ENCODE data around the gene B3GNT3.
A peak's percentile ranks its signal among the peaks of the same experiment; 100 is the strongest.

B3GNT3 gene, protein sequence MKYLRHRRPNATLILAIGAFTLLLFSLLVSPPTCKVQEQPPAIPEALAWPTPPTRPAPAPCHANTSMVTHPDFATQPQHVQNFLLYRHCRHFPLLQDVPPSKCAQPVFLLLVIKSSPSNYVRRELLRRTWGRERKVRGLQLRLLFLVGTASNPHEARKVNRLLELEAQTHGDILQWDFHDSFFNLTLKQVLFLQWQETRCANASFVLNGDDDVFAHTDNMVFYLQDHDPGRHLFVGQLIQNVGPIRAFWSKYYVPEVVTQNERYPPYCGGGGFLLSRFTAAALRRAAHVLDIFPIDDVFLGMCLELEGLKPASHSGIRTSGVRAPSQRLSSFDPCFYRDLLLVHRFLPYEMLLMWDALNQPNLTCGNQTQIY

DNA sequence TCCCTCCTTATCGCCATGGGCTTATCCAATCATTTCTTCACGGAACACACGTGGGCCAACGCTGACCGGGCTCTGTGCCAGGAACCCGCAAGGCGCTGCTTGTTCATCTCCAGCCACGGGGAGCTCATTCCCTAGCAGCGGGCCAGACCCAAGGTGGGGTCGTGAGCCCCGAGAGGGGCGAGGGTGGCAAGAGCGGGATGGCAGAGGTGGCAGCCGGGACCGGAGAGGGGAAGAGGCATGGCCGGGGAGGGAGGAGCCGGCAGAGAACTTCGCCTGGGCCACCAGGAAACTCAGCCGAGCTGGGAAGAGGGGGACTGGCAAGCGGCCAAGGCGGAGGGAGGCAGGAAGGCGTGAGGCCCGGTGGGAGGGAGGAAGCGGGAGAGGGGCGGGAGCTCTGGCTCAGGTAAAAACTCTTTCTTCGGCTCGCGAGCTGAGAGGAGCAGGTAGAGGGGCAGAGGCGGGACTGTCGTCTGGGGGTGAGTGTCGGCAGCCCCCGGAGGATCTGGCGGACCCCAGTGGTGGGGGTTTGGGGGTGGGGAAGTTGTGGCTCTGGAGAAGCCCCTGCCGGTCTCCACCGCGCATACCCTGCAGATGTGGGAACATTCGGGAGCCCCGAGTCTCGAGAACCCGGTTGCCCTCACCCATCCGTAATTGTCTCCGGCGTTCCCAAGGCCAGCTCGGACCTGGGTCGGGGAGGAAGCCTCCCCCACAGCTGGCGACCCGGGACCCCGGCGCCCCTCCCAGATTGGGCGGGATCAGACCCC, at the start of gene B3GNT3:
Gene B3GNT3, plus strand, starts transcription at position 408 of the 764 bp plus-strand sequence. CDS start 12,670 bp downstream, outside the sequence.
- H3K4me1 Mint-ChIP-seq = peaks cover 63% of the 10 kb centered on the region
- H3K27me3 Mint-ChIP-seq = peaks cover 46% of the 10 kb centered on the region
- H3K9me3 Mint-ChIP-seq = no peaks in the 10 kb centered on the region
- DNase-seq = no peak
- CTCF ChIA-PET = interaction anchor here (0.6 to 0.9 kb wide), 2 partner anchors 10 to 61 kb away, joined by 3 to 4 read pairs; no protein-coding TSS in a partner anchor
- H3K4me3 Mint-ChIP-seq = no peak within 1 kb of the TSS
- peaks cover 2% of the 10 kb centered on the region for H3K36me3 Mint-ChIP-seq
- no peak within 1 kb of the TSS for H3K27ac Mint-ChIP-seq

DNA sequence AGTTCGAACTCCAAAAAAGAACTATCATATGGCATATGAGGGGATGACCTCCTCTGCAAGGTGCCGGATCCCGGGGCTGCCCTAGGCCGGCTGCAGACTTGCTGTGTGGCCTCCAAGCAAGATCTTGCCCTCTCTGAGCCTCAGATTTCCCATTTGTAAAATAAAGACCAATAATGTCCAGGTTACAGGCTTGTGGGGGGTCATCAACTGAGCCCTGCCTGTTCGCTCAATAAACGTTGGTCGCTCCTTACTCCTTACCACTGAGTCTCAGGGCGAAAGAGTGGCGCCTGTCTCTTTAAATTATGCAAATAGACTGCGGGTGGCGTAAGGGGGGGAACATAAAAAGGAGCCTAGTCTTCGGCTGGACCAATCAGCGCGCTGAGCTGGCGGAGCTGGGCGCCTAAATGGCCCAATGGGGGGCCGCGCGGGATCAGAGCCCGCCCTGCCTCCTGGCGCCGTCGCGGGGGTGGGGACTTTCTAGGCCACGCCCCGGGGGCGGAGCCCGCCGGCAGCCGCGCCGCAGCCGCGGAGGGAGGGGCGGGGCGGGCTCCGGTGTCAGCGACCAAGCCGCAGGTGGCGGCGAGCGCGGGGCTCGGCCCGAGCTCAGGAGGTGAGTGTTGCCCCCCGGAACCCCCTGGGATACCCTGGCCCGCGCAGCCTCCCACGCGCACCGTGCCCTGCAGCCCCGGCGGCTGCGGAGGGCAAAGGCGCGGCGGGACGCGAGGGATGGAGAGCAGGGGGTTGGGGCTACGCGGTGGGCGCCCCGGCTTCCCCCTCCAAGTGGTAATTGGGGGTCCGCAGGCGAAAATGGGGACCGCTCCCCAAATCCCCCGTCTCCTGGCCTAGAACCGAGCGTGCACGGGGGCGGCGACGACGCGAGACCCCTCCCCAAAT, 47.5 kb upstream of the B3GNT3 start:
- Mint-ChIP-seq H3K27ac (peak overlapping the region; percentile 82), H3K4me3 (peak overlapping the region; percentile 98), H3K9me3 (no peaks in the 10 kb centered on the region), H3K36me3 (peaks cover 11% of the 10 kb centered on the region), H3K27me3 (no peaks in the 10 kb centered on the region), H3K4me1 (peaks cover 52% of the 10 kb centered on the region)
- CTCF ChIA-PET = interaction anchor here (1.0 to 1.6 kb wide), 3 partner anchors 20 to 166 kb away, joined by 3 to 4 read pairs (median 3); no protein-coding TSS in a partner anchor
- peak; percentile 96 for DNase-seq

GRCh38 chr19:17748884-17749638, 45.9 kb upstream of the B3GNT3 start:
- H3K4me3 Mint-ChIP-seq = peak overlapping the region; percentile 98
- H3K27ac Mint-ChIP-seq = peak overlapping the region; percentile 21
- no peaks in the 10 kb centered on the region for H3K9me3 Mint-ChIP-seq
- DNase-seq = no peak
- H3K4me1 Mint-ChIP-seq = peaks cover 60% of the 10 kb centered on the region
- peaks cover 18% of the 10 kb centered on the region for H3K36me3 Mint-ChIP-seq
- no peaks in the 10 kb centered on the region for H3K27me3 Mint-ChIP-seq
- CTCF ChIA-PET = no interaction called here

DNA sequence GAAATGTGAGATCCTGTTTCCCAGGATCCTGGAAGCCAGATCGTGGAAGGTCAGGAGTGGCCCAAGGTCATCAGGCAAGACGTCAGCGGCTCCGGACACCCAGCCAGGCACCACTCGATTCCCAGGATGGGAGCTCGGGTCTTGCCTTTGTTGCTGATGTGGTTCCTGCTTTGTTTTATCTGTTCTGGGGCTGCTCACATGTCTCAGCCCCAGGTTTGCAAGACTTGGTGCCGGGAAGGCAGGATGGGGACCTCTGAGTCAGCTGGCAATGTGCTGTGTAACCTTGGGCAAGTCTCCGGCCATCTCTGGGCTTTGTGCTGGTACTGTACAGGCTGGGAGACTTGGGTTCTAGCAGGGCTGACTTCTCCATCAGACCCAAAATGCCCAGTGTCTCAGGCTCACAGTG, 45.0 kb upstream of the B3GNT3 start:
- DNase-seq = peak; percentile 45
- CTCF ChIA-PET = interaction anchor here (1.3 kb wide), 1 partner anchor 183 kb away, joined by 3 read pairs; the partner anchor contains the start of gene CCDC124

DNA sequence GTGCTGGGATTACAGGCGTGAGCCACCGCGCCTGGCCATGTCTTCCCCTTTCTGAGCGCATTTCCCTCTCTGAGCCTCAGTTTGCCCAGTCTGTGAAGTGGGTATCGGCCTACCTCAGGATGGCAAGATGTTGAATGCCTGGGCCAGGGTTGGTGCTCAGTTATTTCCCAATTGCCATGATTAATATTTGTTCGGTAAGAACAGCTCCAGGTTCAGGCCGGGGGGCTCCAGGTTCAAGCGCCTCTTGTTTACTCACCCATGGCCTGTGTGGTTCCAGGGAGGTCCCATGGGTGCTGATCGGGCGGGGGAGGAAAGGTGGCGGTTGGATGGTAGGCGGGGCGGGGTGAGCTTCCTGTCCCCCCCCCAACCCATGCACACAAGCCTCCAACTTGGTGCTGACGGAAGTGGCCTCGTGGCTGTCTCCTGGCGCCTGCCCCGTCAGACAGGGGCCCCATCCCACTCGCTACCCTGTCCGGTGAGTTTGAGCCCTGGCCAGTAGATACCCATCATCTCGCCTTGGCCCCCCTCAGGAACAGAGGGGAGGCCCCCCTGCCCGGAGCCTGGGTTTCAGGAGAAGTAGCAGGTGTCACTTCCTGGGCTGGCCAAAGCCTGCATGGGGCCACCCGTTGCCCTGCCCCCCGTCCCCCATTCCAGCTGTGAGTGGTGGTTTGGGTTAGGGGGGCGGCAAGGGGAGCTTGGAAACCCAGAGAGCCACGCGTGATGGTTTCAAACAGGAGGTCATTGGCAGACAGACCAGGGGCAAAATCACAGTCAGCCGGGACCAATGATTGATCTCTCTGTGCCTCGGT, 43.6 kb upstream of the B3GNT3 start, which contains the start of gene FCHO1:
Gene FCHO1, plus strand, starts transcription at position 375 of the 809 bp plus-strand sequence. CDS start 3,688 bp downstream, outside the sequence.
- peak; percentile 94 for DNase-seq
- H3K4me3 Mint-ChIP-seq = peak within 1 kb of the TSS; percentile 98
- no peaks in the 10 kb centered on the region for H3K27me3 Mint-ChIP-seq
- CTCF ChIA-PET = interaction anchor here (0.8 to 1.3 kb wide), 4 partner anchors 11 to 182 kb away, joined by 3 to 4 read pairs (median 3); partner anchors contain the start of gene CCDC124
- H3K36me3 Mint-ChIP-seq = peaks cover 35% of the 10 kb centered on the region
- peak within 1 kb of the TSS; percentile 94 for H3K27ac Mint-ChIP-seq
- peaks cover 71% of the 10 kb centered on the region for H3K4me1 Mint-ChIP-seq
- no peaks in the 10 kb centered on the region for H3K9me3 Mint-ChIP-seq

More for the DNA sequence above, 45.0 kb upstream of the B3GNT3 start:
- peaks cover 65% of the 10 kb centered on the region for H3K4me1 Mint-ChIP-seq
- no peaks in the 10 kb centered on the region for H3K9me3 Mint-ChIP-seq
- no peaks in the 10 kb centered on the region for H3K27me3 Mint-ChIP-seq
- H3K36me3 Mint-ChIP-seq = peaks cover 24% of the 10 kb centered on the region
- peak overlapping the region; percentile 69 for H3K27ac Mint-ChIP-seq
- peak overlapping the region; percentile 98 for H3K4me3 Mint-ChIP-seq

- peak overlapping the region; percentile 98 for H3K4me3 Mint-ChIP-seq
- no peaks in the 10 kb centered on the region for H3K9me3 Mint-ChIP-seq
- H3K4me1 Mint-ChIP-seq = peaks cover 69% of the 10 kb centered on the region
- CTCF ChIA-PET = interaction anchor here (0.9 to 1.2 kb wide), 2 partner anchors 10 to 31 kb away, joined by 3 to 4 read pairs; no protein-coding TSS in a partner anchor
- no peaks in the 10 kb centered on the region for H3K27me3 Mint-ChIP-seq
- peaks cover 39% of the 10 kb centered on the region for H3K36me3 Mint-ChIP-seq
- H3K27ac Mint-ChIP-seq = peak overlapping the region; percentile 94
- no peak for DNase-seq
Measured at GRCh38 chr19:17751912-17752273, 43.0 kb upstream of the B3GNT3 start.

- H3K4me1 Mint-ChIP-seq = peaks cover 63% of the 10 kb centered on the region
- H3K9me3 Mint-ChIP-seq = no peaks in the 10 kb centered on the region
- CTCF ChIA-PET = interaction anchor here (1.6 kb wide), 1 partner anchor 13 kb away, joined by 4 read pairs; no protein-coding TSS in a partner anchor
- no peak overlapping the region for H3K27ac Mint-ChIP-seq
- H3K36me3 Mint-ChIP-seq = peaks cover 46% of the 10 kb centered on the region
- no peaks in the 10 kb centered on the region for H3K27me3 Mint-ChIP-seq
- H3K4me3 Mint-ChIP-seq = no peak overlapping the region
- no peak for DNase-seq
Measured at GRCh38 chr19:17752865-17753639, 41.9 kb upstream of the B3GNT3 start.

DNA sequence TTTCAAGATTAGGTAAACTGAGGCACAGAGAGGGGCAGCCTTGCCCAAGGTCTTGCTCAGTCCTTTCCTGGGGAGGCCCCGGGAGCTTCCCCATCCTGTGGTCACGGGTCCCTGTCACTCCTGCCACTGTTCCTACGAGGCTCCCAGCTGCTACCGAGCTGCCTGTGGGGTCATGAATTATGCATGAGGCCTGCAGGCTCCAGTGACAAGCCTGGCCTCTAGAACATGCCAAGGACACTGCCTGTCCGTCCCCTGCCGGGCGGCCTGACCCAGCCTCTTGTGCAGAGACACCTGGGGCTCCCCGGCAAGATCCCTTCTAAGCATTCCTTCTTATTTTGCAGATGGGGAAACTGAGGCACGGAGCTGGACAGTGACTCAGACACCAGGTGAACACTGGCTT, 41.0 kb upstream of the B3GNT3 start:
- no peak overlapping the region for H3K4me3 Mint-ChIP-seq
- DNase-seq = no peak
- H3K27me3 Mint-ChIP-seq = no peaks in the 10 kb centered on the region
- H3K9me3 Mint-ChIP-seq = no peaks in the 10 kb centered on the region
- peaks cover 57% of the 10 kb centered on the region for H3K4me1 Mint-ChIP-seq
- H3K36me3 Mint-ChIP-seq = peaks cover 51% of the 10 kb centered on the region
- H3K27ac Mint-ChIP-seq = no peak overlapping the region
- CTCF ChIA-PET = interaction anchor here (1.1 to 1.6 kb wide), 2 partner anchors 12 to 20 kb away, joined by 3 to 4 read pairs; no protein-coding TSS in a partner anchor

- H3K27ac Mint-ChIP-seq = peak overlapping the region; percentile 73
- peaks cover 49% of the 10 kb centered on the region for H3K36me3 Mint-ChIP-seq
- H3K4me3 Mint-ChIP-seq = no peak overlapping the region
- no peaks in the 10 kb centered on the region for H3K9me3 Mint-ChIP-seq
- no peaks in the 10 kb centered on the region for H3K27me3 Mint-ChIP-seq
- H3K4me1 Mint-ChIP-seq = peaks cover 48% of the 10 kb centered on the region
- CTCF ChIA-PET = interaction anchor here (0.6 to 1.6 kb wide), 4 partner anchors 11 to 105 kb away, joined by 3 to 4 read pairs (median 4); partner anchors contain the start of gene RPL18A
- DNase-seq = no peak
Measured at GRCh38 chr19:17754634-17755442, 40.1 kb upstream of the B3GNT3 start.

DNA sequence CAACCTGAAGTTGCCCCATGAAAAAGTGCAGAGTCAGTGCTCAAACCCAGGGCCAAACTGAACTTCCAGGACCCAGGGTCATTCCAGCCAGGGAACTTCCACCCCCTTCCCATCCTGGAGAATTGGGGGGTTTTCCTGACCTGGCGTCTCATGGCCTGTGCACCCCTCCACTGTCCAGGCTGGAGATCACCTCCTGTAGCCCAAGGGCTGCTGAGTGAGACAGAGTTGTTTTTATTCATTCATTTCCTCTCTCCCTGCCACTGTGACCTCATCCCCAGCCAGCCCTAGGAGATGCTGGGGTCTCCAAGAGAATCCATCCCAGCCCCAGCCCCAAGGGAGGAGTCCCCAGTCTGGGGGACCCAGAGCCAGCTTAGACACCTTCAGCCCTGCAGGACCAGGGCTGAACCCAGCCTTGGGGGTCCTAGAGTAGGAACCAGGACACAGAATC, 39.5 kb upstream of the B3GNT3 start:
- Mint-ChIP-seq H3K36me3 (peaks cover 50% of the 10 kb centered on the region), H3K27me3 (no peaks in the 10 kb centered on the region), H3K4me3 (no peak overlapping the region), H3K4me1 (peaks cover 42% of the 10 kb centered on the region), H3K9me3 (no peaks in the 10 kb centered on the region), H3K27ac (peak overlapping the region; percentile 73)
- no peak for DNase-seq
- CTCF ChIA-PET = interaction anchor here (1.4 kb wide), 1 partner anchor 104 kb away, joined by 4 read pairs; the partner anchor contains the start of gene RPL18A
